Middle frontal gyrus (tissue), 1 donor: ENCODE measurements around the gene PTPRZ1.

Experiments
- DNase-seq: peaks from one replicate; pipeline ENCODE4 v3.0.0-alpha.2; 2015; ENCODE audit warnings: low spot score; ENCODE audit errors: extremely low spot score

PTPRZ1 gene

DNA sequence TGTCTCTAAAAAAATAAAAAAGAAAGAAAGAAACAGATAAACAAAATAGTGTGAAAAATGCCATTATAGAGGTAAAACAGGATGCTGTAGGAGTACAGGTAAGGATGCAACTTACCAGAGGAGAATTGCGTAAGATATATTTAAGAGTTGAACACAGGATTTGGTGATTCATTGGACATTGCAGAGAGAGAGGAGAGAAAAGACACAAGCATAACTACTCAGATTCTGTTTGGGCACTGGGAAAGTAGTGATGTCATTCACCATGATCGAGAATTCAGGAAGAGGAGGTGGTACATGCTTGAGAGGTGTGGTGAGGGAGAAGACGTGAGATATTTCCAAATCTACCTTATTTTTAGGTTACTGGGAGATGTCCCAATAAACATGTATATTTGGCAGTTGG, 173.4 kb downstream of the PTPRZ1 start:
- DNase-seq = no peak

DNA sequence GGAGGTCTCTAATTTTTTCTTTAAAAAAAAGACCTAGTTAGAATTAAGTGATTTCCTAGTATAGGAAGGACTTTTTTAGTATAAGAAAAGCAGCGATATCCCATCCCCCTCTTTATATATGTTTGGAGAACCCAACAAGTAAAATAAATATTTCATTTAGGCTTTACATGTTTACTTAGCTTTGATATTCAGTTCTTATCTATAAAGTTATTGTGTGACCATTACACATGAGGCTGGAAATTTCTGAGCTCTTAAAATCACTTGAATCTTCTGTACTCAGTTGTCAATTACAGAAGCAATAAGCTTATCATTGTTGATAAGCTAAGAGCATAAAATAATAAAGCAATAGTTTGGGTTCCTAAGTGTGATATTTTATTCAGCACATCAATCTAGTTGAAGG, 181.4 kb downstream of the PTPRZ1 start:
- no peak for DNase-seq

DNA sequence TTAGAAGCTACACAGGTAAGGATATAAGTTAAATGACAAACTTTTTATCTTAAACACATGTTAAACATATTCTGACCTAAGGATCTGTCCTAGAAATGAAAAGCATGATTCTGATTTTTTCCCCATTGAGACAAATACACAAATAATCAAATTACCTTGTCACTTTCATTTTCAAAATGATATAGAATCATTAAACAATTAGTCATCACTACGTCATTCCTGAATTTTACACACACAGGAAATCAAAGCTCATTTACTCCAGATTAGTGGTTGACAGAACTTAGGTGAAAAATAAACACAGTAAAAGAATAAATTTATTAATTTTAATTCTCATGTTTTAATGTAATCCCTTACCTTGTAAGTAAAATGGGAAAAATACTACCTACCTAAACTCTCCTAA, 182.1 kb downstream of the PTPRZ1 start:
- no peak for DNase-seq

DNA sequence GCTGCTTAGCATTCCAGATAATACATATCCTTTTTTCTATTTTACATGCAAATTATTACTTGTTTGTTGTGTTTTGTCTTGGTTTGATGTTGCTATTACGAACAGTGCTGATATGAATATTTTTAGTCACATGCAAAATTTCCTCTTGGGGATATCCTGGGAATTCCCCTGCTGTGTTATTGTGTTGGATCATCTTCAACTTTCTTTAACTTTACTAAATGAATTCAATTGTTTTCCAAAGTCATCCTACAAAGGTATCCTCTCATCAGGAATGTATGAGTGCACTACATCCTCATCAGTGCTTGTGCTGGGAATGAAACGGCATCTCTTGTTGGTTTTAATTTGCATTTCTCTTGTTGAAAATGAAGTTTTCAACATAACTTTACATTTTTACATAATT, 184.0 kb downstream of the PTPRZ1 start:
- no peak for DNase-seq

DNA sequence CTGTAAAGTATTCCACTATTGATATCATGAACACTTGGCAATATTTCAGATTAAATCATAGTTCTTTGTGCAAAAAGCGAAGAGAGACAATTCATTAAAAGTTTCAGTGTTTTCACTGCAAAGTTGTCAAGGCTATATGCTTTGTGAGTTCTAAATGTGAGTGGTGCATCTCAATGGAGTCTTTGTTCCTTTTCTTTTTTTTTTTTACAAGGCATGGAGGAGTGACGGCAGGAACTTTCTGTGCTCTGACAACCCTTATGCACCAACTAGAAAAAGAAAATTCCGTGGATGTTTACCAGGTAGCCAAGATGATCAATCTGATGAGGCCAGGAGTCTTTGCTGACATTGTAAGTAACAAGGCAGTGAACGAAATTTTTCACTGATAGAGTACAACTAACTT, 186.6 kb downstream of the PTPRZ1 start:
- DNase-seq = no peak

DNA sequence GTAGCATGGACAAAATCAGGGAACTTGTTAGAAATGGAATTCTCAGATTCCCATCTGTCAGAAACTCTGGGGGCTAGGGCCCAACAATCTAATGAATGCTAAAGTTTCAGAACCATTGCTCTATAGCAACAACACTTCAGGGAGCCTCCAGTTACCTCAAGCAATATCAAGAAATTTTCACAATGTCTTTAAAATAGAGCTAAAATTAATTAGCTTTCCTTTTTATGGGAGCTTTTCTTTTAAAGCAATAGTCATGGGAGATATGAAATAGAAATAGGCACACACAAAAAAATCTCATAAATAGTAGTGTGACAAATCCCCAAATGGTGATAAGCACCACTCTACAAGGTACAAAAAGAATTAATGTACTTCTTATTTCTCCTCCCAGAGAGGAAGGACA, 190.2 kb downstream of the PTPRZ1 start:
- DNase-seq = no peak

DNA sequence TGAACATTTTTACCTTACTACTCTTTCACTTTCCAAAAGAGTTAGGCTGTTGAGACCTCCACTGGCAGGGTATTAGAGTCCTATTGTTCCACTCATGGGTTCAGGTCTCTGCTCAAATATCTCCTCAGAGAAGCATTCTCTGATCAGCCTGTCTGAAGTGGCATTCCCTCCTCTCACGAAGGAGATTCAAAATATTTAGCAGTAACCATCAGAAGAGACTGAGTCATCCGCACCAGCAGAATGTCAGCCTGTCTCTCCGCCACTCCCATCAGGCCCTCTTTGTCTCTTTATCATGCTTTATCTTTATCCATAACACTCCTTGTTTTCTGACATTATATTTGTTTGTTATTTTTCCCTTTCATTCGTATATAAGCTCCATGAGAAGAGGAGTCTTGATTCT, 192.0 kb downstream of the PTPRZ1 start:
- no peak for DNase-seq

DNA sequence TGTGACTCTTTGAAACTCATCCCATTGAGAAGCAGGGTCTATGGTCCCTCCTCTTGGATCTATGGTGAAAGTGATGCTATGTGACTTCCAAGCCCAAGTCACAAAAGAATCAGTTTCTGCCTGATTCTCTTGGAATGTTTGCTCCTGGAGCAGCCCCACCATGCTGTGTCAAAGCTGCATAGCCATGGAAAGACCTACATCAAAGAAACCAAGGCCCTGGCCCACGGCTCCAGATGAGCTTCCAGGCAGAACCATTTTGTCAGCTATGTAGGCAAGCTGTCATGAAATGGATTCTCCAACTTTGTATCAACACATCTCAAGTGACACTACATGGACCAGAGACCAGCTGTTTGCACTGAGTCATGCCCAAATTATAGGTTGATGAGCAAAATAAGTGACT, 194.1 kb downstream of the PTPRZ1 start:
- DNase-seq = no peak

DNA sequence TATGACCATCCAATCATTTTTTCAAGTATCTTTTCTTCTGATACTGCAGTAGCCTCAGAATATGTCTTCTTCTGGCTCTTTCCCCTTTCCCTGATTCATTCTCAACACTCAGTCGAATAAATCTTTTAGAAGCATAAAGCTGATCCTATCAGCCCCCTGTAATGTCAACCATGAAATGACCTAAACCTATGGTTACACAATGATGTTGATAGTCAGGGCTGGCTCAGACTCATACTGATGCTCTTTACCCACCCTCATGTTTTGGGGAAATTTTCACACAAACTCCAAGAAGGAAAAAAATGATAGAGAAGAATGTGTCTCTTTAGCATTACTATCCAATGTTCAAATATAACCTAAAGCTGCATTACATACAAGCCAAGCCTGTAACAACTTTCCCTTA, 195.1 kb downstream of the PTPRZ1 start:
- no peak for DNase-seq

DNA sequence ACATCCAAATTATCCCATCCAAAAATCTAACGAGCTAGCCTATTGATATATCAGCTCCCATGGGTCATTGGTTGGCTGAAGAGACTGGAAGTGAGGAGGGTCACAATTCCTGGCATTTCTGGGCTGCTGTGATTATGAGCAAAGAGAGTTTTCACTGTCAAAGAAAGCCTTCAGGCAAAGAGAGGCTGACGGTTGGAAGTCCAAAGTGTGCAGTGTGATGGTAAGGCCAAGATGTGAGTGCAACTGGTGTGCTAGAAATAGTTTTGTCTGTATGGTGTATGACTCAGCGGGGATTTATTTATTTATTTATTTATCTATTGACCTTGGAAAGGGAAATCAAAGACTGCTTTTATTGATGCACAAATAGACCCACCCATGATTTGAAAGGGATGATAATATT, 196.0 kb downstream of the PTPRZ1 start:
- no peak for DNase-seq

DNA sequence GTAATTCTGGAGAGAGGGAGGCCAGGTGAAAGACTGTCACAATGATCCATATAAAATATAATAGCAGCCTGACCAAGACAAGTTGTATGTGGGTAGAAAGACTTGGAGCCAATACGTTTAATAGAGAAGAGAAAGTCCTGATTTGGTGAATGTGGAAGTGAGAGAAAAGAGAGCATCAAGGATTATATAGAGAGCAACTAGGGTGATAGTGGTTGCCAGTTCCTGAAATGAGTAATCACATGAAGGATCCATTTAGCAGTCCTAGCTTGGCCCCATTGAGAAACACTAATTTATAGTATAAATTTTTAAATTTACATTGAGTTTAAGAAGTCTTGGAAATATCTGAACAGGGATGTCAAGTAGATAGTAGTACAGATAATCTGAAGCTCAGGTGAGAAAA, 197.1 kb downstream of the PTPRZ1 start:
- DNase-seq = no peak

DNA sequence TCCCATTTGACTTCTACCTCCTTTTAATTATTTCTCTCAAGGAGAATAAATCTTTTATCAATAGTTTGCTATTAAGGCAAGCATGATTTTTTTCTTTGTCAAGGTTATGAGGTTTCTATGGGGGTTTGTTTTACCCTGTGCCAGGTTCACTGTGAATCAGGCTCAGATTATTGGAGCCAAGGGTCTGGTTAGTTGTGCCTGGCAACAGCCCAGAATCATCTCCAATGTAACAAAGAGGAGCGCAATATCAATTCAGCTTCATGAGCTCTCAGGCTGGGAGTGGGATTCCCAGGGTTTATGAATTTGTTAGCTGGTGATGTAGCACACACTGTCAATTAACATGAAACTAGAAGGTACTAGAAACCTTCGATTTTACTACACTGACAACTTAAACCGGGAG, 197.9 kb downstream of the PTPRZ1 start:
- no peak for DNase-seq

DNA sequence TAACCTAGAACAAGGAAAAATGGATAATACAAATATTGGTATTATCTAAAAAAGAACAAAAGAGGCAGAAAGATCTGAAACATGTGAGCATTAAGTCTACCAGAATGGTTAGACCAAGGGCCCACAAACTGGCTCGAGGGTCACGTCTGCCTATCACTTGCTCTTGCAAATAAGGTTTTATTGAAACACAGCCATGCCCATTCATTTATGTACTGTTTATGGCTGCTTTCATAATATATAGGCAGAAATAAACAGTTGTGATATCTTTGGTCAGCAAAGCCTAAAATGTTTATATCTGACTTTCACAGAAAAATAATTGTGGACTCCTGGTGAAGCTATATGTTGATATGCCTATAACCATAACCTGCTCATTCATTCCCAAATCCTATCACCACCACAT, 199.3 kb downstream of the PTPRZ1 start:
- no peak for DNase-seq

DNA sequence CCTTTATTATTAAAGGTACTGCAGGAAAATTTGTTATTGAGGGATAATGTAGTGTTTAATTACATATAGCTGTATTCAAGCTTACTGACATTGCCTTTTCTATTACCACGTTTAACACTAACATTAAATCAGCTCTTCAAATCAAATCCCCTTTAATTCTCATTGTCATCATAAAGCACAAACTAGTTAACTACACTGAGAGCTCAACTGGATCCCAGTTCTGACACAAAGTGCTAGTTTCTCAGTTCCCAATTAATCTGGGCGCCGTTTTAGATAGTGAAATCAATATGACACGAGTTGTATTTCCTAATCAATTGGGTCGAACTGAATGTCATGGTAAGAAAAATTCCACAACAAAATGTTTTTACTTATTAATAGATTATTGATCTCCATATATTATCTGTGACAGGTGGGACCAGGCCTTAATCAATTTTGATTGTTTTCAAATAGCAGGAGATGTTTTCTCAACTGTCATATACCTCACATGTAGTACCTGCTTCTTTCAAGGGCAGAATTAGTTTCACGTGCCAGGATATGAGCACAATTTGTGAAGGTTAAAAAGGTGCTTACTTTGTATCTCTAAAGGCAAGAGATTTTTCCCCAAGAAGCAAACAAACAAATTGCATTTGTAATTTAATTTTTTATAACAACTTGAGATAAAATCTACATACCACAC, 200.1 kb downstream of the PTPRZ1 start:
- DNase-seq = no peak

DNA sequence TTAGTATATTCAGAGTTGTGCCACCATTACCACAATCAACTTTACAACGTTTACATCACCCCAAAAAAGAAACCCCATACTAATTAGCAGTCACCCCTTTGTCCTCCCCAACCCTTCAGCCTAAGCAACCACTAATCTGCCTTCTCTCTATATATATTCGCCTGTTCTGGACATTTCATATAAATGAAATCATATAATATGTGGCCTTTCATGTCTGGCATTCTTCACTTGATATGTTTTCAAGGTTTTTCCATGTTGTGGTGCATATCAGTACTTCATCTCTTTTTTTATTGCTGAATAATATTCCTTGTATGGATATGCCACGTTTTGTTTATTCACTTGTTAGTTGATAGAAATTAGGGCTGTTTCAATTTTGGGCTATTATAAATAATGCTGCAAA, 200.7 kb downstream of the PTPRZ1 start:
- DNase-seq = no peak

DNA sequence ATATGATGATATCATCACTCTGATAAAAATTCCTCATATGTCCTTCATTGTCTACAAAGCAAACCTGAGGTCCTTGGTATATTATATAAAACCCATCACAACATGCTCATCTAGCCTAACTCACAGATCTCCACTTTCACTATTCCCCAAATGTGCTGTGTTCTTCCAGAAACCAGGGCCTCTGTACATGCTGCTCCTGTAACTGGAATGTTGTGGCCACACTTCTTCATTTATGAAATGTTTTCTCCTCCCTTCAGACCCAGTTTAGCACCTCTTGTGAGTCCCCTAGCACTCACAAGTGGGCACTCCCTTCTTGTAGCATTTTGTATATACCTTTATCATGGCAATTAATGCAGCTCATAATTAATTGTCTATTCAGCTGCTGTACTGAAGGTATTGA, 209.2 kb downstream of the PTPRZ1 start:
- no peak for DNase-seq

DNA sequence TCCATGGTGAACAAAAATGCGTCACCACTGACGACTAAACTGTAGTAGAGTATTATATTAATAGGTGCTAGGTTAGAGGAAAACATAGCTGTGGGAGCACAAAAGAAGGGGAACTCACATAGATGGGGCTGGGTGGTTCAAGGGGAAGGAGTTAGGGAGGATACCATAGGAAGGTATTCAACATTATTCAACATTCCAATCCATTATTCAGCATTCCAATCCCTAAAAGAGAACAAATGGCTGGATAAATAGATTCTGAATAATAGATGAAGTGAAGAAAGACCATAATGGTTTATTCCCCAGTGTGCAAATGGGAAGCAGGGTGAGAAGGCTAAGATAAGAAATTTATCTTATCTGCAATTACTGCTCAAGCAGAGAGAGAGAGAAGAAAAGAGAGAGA, 209.7 kb downstream of the PTPRZ1 start:
- DNase-seq = no peak

DNA sequence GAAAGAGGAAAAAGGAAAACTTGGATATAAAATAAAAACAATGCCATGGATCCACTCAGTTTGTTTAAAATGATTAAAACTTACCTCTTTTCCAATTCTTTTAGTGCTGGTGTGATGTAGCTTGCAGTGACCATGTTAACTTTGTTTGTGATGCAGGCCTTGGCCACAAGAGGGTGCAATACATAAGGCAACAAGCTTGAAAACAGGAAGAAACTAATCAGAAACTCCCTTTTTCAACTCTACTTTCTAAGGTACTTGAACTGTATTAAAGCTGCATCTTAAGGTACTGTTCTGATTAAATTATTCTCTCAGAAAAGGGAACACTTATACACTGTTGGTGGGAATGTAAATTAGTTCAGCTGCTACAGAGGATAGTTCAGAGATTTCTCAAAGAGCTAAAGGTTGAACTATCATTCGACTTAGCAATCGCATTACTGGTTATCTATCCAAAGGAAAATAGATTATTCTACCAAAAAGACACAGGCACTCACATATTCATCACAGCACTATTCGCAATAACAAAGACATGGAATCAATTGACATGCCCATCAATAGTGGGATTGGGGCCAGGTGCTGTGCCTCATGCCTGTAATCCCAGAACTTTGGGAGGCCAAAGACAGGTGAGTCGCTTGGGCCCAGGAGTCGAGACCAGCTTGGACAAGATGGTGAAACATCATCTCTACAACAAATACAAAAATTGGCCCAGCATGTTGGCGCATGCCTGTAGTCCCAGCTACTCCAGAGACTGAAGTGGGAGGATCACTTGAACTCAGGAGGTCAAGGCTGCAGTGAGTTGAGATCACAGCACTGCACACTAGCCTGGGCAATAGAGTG, 220.2 kb downstream of the PTPRZ1 start:
- peak; percentile 24 for DNase-seq

DNA sequence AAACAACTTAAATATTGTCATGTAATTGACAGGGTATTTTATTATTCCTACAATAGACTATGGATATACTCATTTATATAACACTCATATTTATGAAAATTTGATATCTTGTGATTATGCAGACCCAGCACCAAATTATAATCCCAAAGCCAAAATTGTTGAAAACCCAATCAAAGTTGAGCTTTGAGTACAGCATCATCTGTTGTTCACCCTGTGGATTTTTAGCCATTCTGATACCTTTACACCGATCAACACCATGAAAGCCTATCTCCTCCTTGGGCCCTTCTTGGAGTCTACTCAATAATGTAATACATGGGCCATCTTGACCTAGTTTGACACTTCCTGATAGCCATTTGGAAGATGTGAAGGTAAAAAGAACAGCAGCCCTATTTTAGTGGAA, 221.6 kb downstream of the PTPRZ1 start:
- no peak for DNase-seq

DNA sequence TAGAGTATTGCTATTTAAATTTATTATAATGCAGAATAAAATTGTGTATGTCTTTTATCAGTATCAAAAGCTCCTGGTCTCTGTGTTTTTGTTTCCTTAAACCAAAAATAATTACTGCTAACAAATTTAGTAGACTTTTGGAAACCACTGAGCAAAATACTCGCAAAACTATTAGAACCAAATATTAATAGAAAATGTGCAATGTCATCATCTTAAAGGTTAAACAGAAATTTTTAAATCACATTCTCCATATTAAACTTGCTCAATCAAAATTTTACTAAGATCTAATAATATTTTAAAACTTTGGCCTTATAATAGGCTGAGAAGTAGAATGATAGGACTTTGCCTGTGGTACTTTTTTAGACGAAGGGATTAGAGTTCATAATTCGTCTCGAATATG, 222.7 kb downstream of the PTPRZ1 start:
- DNase-seq = no peak

DNA sequence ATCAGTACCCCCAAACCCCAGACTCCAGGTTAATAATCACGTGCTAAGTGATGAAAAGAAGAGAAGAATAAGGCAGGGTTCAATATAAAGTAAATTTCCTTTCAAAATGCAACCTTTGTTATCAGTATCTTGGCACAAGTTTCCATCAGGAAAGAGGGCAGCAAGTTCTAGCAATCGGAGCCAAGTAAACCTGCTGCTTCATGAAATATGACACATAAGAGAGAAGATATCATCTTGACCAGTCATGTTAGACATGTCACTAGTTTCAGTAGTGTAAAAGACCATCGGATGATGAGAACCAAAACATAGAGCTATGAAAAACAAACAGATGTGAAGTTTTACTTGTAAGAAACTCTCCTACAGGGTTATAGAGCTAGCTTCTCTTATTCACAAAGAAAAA, 227.1 kb downstream of the PTPRZ1 start:
- no peak for DNase-seq

DNA sequence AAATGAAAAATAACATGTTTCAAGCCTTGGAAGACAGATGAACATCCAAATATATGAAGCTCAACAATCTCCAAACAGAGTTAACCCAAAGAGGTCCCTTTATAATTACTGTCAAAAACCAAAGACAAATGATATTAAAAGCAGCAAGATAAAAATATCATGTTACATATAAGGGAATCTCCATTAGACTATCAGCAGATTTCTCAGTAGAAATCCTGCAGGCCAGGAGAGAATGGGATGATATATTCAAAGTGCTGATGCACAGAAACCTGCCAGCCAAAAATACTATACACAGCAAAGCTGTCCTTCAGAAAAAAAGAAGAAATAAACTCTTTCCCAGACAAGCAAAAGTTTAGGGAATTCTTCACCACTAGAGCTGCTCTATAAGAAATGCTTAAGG, 230.1 kb downstream of the PTPRZ1 start:
- DNase-seq = no peak
